HepG2 (cell line): Measurements from ENCODE around the gene EFNA3. TPM values are rescaled to one million over a fixed set of nuclear protein-coding genes. Genes with fewer than 3 reads are reported as not detected.

Experiments used
- CTCF ChIP-seq: sonication (generic); formaldehyde crosslinking; IDR thresholded peaks from 2 replicates; pipeline ENCODE4 v1.5.0; 2020; ENCODE audit warnings: mild to moderate bottlenecking, missing genetic modification reagents, moderate library complexity
- KIAA2018 ChIP-seq: sonication (generic); formaldehyde crosslinking; IDR thresholded peaks from 2 replicates; pipeline ENCODE4 v1.5.0; 2020; ENCODE audit warnings: mild to moderate bottlenecking, missing genetic modification reagents, borderline replicate concordance
- RELA ChIP-seq: sonication (generic); formaldehyde crosslinking; IDR thresholded peaks from 2 replicates; pipeline ENCODE4 v1.4.0; 2020; ENCODE audit warnings: missing genetic modification reagents
- SP1 ChIP-seq, 2 experiments: fragments of 450-650 bp in 1 of 2; sonication (generic) in 1 of 2; formaldehyde crosslinking in 1 of 2; IDR thresholded peaks; 2 replicates each; pipeline versions ENCODE4 v1.4.0 to v1.6.1; 2016 to 2020; ENCODE audit warnings: missing genetic modification reagents in 1 of 2
- U2AF2 ChIP-seq: fragments of 200-400 bp; formaldehyde crosslinking; IDR thresholded peaks from 2 replicates; pipeline ENCODE4 v1.6.1; 2017; ENCODE audit warnings: low read depth, mild to moderate bottlenecking, low read length
- ZBTB43 ChIP-seq: sonication (generic); formaldehyde crosslinking; conservative IDR thresholded peaks from 2 replicates; pipeline ENCODE4 v1.4.0; 2020; ENCODE audit warnings: missing genetic modification reagents
- ZNF143 ChIP-seq: sonication (generic); formaldehyde crosslinking; IDR thresholded peaks from 2 replicates; pipeline ENCODE4 v1.4.0; 2020; ENCODE audit warnings: missing genetic modification reagents
- ZNF318 ChIP-seq: sonication (generic); formaldehyde crosslinking; IDR thresholded peaks from 2 replicates; pipeline ENCODE4 v1.4.0; 2020; ENCODE audit warnings: mild to moderate bottlenecking, missing genetic modification reagents
- ZNF564 ChIP-seq: sonication (generic); formaldehyde crosslinking; IDR thresholded peaks from 2 replicates; pipeline ENCODE4 v1.8.1; 2023; ENCODE audit warnings: mild to moderate bottlenecking, missing genetic modification reagents
- polyA plus RNA-seq, 8 experiments: library from polyadenylated mRNA; depleted of rRNA in 3 of 8; stranded (reverse) in 7 of 8; unstranded in 1 of 8; fragments of >200 nt; fragmentation: Illumina TruSeq in 4 of 8; extraction: Trizol in 4 of 8; gene quantifications; 2 replicates each; pipeline versions ENCODE4 v1.2.1 to v1.2.3, GENCODE V29; 2011 to 2016; ENCODE audit warnings: low read depth in 4 of 8, missing spikeins in 1 of 8, mixed read lengths in 1 of 8; ENCODE audit not compliant: insufficient read depth in 1 of 8
- total RNA-seq, 5 experiments: library from RNA; depleted of rRNA; stranded (reverse); fragments of >200 nt; fragmentation: Illumina TruSeq; extraction: Trizol; gene quantifications; 2 replicates each; pipeline ENCODE4 v1.2.3, GENCODE V29; 2016; ENCODE audit warnings: low read depth in 1 of 5

The EFNA3 gene
- total and polyA plus RNA-seq, 2 of the 13 experiments (the other 11 are each of a cell fraction or from before 2014, with no cell fraction given) = 1.0 to 5.7 TPM

- TF ChIP-seq KIAA2018 (CRISPR knock-in tag) (no peak), ZBTB43 (CRISPR knock-in tag) (peak; percentile 68), U2AF2 (no peak), CTCF (CRISPR knock-in tag) (no peak), ZNF143 (CRISPR knock-in tag) (peak; percentile 67), RELA (CRISPR knock-in tag) (no peak; the same call in 1 of the 2 replicates), SP1 (IDR thresholded peaks at IDR 0.05) (no peak), SP1 (CRISPR knock-in tag; IDR thresholded peaks at IDR 0.05) (peak; percentile 53; the same call in 1 of the 2 replicates), ZNF318 (CRISPR knock-in tag) (peak; percentile 97), ZNF564 (no peak)
These were observed 56.3 kb downstream of the EFNA3 start (continued) for GRCh38 chr1:155134880-155135414.
